Activated CD4-positive, alpha-beta memory T cell treated with anti-CD3 and anti-CD28 coated beads, Interleukin-2, amount 10 ng/mL, durations not matched to agents 7 days and 5 days (primary cell): ENCODE results near the gene KRT2. TPM values are rescaled to one million over a fixed set of nuclear protein-coding genes. Genes with fewer than 3 reads are reported as not detected.

Experiments used
- CTCF ChIA-PET: fragments of 350-600 bp; sonication (Branson Sonifier 250); formaldehyde crosslinking; loops from one replicate; lab custom pipeline; 2021; ENCODE audit warnings: antibody characterized with exemption, inconsistent platforms; lab: Charles Lee
- POLR2A ChIA-PET: fragments of 350-600 bp; sonication (Branson Sonifier 250); formaldehyde crosslinking; loops from one replicate; lab custom pipeline; 2021; ENCODE audit warnings: antibody characterized with exemption; lab: Charles Lee
- DNase-seq: peaks from one replicate; pipeline ENCODE4 v3.0.0-alpha.2; 2020
- H3K27ac Mint-ChIP-seq: one replicate; pipeline ENCODE4 v1.8.0; 2021; ENCODE audit warnings: mild to moderate bottlenecking, mixed read lengths
- H3K27me3 Mint-ChIP-seq: one replicate; pipeline ENCODE4 v1.8.0; 2021; ENCODE audit warnings: mixed read lengths
- H3K36me3 Mint-ChIP-seq: one replicate; pipeline ENCODE4 v1.8.0; 2021; ENCODE audit warnings: low read depth, mixed read lengths
- H3K4me1 Mint-ChIP-seq: one replicate; pipeline ENCODE4 v1.8.0; 2021; ENCODE audit warnings: mixed read lengths
- H3K4me3 Mint-ChIP-seq: one replicate; pipeline ENCODE4 v1.8.0; 2021; ENCODE audit warnings: mild to moderate bottlenecking, mixed read lengths
- H3K9me3 Mint-ChIP-seq: one replicate; pipeline ENCODE4 v1.8.0; 2021; ENCODE audit warnings: mixed read lengths
- total RNA-seq, 2 experiments: library from RNA; stranded (reverse); gene quantifications; one replicate each; pipeline ENCODE4 v1.2.3, GENCODE V29; 2021

KRT2 gene
- total RNA-seq, 2 experiments from 2014 or later: not detected

- Mint-ChIP-seq H3K36me3 (no peaks in the 10 kb centered on the region), H3K27ac (no peak overlapping the region), H3K9me3 (no peaks in the 10 kb centered on the region), H3K4me3 (no peak overlapping the region), H3K4me1 (peaks cover 10% of the 10 kb centered on the region), H3K27me3 (peaks cover 49% of the 10 kb centered on the region)
- CTCF ChIA-PET: interaction anchor here (1.1 kb wide), 1 partner anchor 100 kb away, joined by 3 read pairs; no protein-coding TSS in a partner anchor
- POLR2A ChIA-PET: no interaction called here
- no peak for DNase-seq
Observed at GRCh38 chr12:52682381-52682660, 30.3 kb upstream of the KRT2 start.

GRCh38 chr12:52681526-52682380 lies 29.7 kb upstream of the KRT2 start:
- ChIA-PET CTCF (interaction anchor here (1.1 to 1.5 kb wide), 4 partner anchors 9 to 203 kb away, joined by 3 to 4 read pairs (median 3); no protein-coding TSS in a partner anchor), POLR2A (interaction anchor here (1.3 to 1.4 kb wide), 2 partner anchors 10 to 36 kb away, joined by 4 read pairs; no protein-coding TSS in a partner anchor)
- peak; percentile 37 for DNase-seq
- Mint-ChIP-seq H3K9me3 (no peaks in the 10 kb centered on the region), H3K27ac (no peak overlapping the region), H3K27me3 (peaks cover 44% of the 10 kb centered on the region), H3K4me1 (peaks cover 10% of the 10 kb centered on the region), H3K36me3 (no peaks in the 10 kb centered on the region), H3K4me3 (no peak overlapping the region)

- ChIA-PET CTCF (interaction anchor here (1.1 to 1.5 kb wide), 2 partner anchors 11 to 98 kb away, joined by 3 to 4 read pairs; no protein-coding TSS in a partner anchor), POLR2A (interaction anchor here (1.3 to 1.4 kb wide), 2 partner anchors 11 to 34 kb away, joined by 4 read pairs; no protein-coding TSS in a partner anchor)
- H3K27me3 Mint-ChIP-seq: peaks cover 41% of the 10 kb centered on the region
- H3K36me3 Mint-ChIP-seq: no peaks in the 10 kb centered on the region
- no peak for DNase-seq
- no peak within 1 kb of the TSS for H3K4me3 Mint-ChIP-seq
- no peaks in the 10 kb centered on the region for H3K9me3 Mint-ChIP-seq
- peaks cover 10% of the 10 kb centered on the region for H3K4me1 Mint-ChIP-seq
- H3K27ac Mint-ChIP-seq: no peak within 1 kb of the TSS
Observed at GRCh38 chr12:52680363-52680762, 28.4 kb upstream of the KRT2 start, which contains the start of gene KRT1. KRT1 (minus strand) TSS chr12:52680407; CDS start chr12:52680348, 59 bp downstream.

GRCh38 chr12:52679875-52680274 lies 27.9 kb upstream of the KRT2 start:
- CTCF ChIA-PET: interaction anchor here (1.5 kb wide), 1 partner anchor 11 kb away, joined by 4 read pairs; no protein-coding TSS in a partner anchor
- no peak for DNase-seq
- Mint-ChIP-seq H3K27me3 (peaks cover 41% of the 10 kb centered on the region), H3K27ac (no peak overlapping the region), H3K4me3 (no peak overlapping the region), H3K4me1 (peaks cover 10% of the 10 kb centered on the region), H3K9me3 (no peaks in the 10 kb centered on the region), H3K36me3 (no peaks in the 10 kb centered on the region)
- POLR2A ChIA-PET: interaction anchor here (1.4 kb wide), 1 partner anchor 34 kb away, joined by 4 read pairs; no protein-coding TSS in a partner anchor

GRCh38 chr12:52677671-52678070 lies 25.7 kb upstream of the KRT2 start:
- H3K27ac Mint-ChIP-seq: no peak overlapping the region
- POLR2A ChIA-PET: no interaction called here
- H3K4me1 Mint-ChIP-seq: peaks cover 10% of the 10 kb centered on the region
- H3K4me3 Mint-ChIP-seq: no peak overlapping the region
- H3K9me3 Mint-ChIP-seq: no peaks in the 10 kb centered on the region
- CTCF ChIA-PET: interaction anchor here (1.0 kb wide), 1 partner anchor 196 kb away, joined by 3 read pairs; no protein-coding TSS in a partner anchor
- H3K27me3 Mint-ChIP-seq: peaks cover 28% of the 10 kb centered on the region
- DNase-seq: no peak
- no peaks in the 10 kb centered on the region for H3K36me3 Mint-ChIP-seq

GRCh38 chr12:52677126-52677525 lies 25.1 kb upstream of the KRT2 start:
- Mint-ChIP-seq H3K4me3 (no peak overlapping the region), H3K4me1 (peaks cover 10% of the 10 kb centered on the region), H3K9me3 (no peaks in the 10 kb centered on the region), H3K36me3 (no peaks in the 10 kb centered on the region), H3K27me3 (peaks cover 26% of the 10 kb centered on the region), H3K27ac (no peak overlapping the region)
- ChIA-PET CTCF (interaction anchor here (1.0 kb wide), 1 partner anchor 197 kb away, joined by 3 read pairs; no protein-coding TSS in a partner anchor), POLR2A (no interaction called here)
- DNase-seq: no peak

- CTCF ChIA-PET: no interaction called here
- POLR2A ChIA-PET: no interaction called here
- no peaks in the 10 kb centered on the region for H3K9me3 Mint-ChIP-seq
Observed at GRCh38 chr12:52676163-52676562, 24.2 kb upstream of the KRT2 start.

GRCh38 chr12:52675301-52675701 lies 23.3 kb upstream of the KRT2 start:
- Mint-ChIP-seq H3K27ac (no peak overlapping the region), H3K4me1 (no peaks in the 10 kb centered on the region), H3K9me3 (no peaks in the 10 kb centered on the region), H3K4me3 (no peak overlapping the region), H3K36me3 (no peaks in the 10 kb centered on the region), H3K27me3 (peaks cover 22% of the 10 kb centered on the region)
- DNase-seq: no peak
- POLR2A ChIA-PET: interaction anchor here (0.7 kb wide), 1 partner anchor 12 kb away, joined by 3 read pairs; no protein-coding TSS in a partner anchor
- CTCF ChIA-PET: interaction anchor here (1.4 kb wide), 1 partner anchor 210 kb away, joined by 3 read pairs; no protein-coding TSS in a partner anchor

More at GRCh38 chr12:52676163-52676562, 24.2 kb upstream of the KRT2 start:
- DNase-seq: no peak
- Mint-ChIP-seq H3K27ac (no peak overlapping the region), H3K27me3 (peaks cover 24% of the 10 kb centered on the region), H3K4me3 (no peak overlapping the region), H3K36me3 (no peaks in the 10 kb centered on the region), H3K4me1 (peaks cover 3% of the 10 kb centered on the region)

GRCh38 chr12:52674433-52674775 lies 22.4 kb upstream of the KRT2 start:
- CTCF ChIA-PET: interaction anchor here (1.4 kb wide), 1 partner anchor 211 kb away, joined by 3 read pairs; no protein-coding TSS in a partner anchor
- Mint-ChIP-seq H3K9me3 (no peaks in the 10 kb centered on the region), H3K4me1 (no peaks in the 10 kb centered on the region), H3K36me3 (no peaks in the 10 kb centered on the region), H3K27ac (no peak overlapping the region), H3K4me3 (no peak overlapping the region), H3K27me3 (peaks cover 22% of the 10 kb centered on the region)
- POLR2A ChIA-PET: no interaction called here
- DNase-seq: no peak

GRCh38 chr12:52673713-52674432 lies 21.9 kb upstream of the KRT2 start:
- Mint-ChIP-seq H3K9me3 (no peaks in the 10 kb centered on the region), H3K4me1 (no peaks in the 10 kb centered on the region), H3K4me3 (no peak overlapping the region), H3K27me3 (peaks cover 19% of the 10 kb centered on the region), H3K36me3 (no peaks in the 10 kb centered on the region), H3K27ac (no peak overlapping the region)
- ChIA-PET POLR2A (no interaction called here), CTCF (interaction anchor here (1.4 kb wide), 1 partner anchor 212 kb away, joined by 3 read pairs; no protein-coding TSS in a partner anchor)
- DNase-seq: no peak

GRCh38 chr12:52673217-52673616 lies 21.2 kb upstream of the KRT2 start:
- Mint-ChIP-seq H3K9me3 (no peaks in the 10 kb centered on the region), H3K4me1 (no peaks in the 10 kb centered on the region), H3K4me3 (no peak overlapping the region), H3K36me3 (no peaks in the 10 kb centered on the region), H3K27ac (no peak overlapping the region), H3K27me3 (peaks cover 20% of the 10 kb centered on the region)
- POLR2A ChIA-PET: no interaction called here
- DNase-seq: no peak
- CTCF ChIA-PET: no interaction called here

GRCh38 chr12:52672321-52672933 lies 20.4 kb upstream of the KRT2 start:
- ChIA-PET CTCF (no interaction called here), POLR2A (no interaction called here)
- Mint-ChIP-seq H3K36me3 (no peaks in the 10 kb centered on the region), H3K27ac (no peak overlapping the region), H3K4me3 (no peak overlapping the region), H3K27me3 (peaks cover 17% of the 10 kb centered on the region), H3K9me3 (no peaks in the 10 kb centered on the region), H3K4me1 (no peaks in the 10 kb centered on the region)
- no peak for DNase-seq
